ENCODE results near the gene RER1.

The RER1 gene

DNA sequence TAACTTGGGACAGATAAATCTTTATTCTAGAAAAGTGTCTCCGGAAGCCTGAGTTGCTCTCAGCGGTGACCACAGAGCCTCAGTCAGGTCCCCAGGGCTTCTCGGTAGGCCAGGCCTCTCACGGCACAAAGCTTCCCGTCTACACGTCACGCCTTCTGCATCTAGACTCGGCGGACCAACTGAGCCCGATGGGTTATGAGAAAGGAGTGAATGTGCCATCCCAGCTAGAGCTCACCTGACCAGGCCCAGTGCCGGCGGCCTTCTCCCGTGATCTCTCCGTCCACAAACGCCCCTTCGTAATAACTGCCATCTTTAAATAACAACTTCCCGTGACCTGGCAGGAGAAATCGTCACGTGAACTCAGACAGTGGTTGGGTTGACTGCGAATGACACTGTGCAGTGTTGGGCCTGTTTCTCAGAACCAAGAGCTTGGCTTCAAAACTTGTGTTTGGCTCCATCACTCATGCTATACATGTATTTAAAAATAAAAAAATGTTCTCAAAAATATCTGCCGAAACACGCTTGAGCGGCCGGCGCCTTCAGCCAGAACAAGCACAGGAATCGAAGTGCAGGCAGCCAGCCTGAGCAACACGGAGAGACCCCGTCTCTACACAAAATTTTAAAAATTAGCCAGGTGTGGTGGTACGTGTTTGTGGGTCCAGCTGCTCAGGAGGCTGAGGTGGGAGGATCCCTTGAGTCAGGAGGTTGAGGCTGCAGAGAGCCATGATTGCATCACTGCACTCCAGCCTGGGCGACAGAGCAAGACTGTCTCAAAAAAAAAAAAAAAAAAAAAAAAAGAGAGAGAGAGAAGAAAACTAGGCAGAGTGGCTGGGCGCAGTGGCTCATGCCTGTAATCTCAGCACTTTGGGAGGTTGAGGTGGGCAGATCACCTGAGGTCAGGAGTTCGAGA lies 3.4 kb upstream of the RER1 start:
- TF ChIP-seq, protein P1, sequence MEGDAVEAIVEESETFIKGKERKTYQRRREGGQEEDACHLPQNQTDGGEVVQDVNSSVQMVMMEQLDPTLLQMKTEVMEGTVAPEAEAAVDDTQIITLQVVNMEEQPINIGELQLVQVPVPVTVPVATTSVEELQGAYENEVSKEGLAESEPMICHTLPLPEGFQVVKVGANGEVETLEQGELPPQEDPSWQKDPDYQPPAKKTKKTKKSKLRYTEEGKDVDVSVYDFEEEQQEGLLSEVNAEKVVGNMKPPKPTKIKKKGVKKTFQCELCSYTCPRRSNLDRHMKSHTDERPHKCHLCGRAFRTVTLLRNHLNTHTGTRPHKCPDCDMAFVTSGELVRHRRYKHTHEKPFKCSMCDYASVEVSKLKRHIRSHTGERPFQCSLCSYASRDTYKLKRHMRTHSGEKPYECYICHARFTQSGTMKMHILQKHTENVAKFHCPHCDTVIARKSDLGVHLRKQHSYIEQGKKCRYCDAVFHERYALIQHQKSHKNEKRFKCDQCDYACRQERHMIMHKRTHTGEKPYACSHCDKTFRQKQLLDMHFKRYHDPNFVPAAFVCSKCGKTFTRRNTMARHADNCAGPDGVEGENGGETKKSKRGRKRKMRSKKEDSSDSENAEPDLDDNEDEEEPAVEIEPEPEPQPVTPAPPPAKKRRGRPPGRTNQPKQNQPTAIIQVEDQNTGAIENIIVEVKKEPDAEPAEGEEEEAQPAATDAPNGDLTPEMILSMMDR (conservative IDR thresholded peaks at IDR 0.05; ENCODE audit: low read depth, low read length) = no peak

DNA sequence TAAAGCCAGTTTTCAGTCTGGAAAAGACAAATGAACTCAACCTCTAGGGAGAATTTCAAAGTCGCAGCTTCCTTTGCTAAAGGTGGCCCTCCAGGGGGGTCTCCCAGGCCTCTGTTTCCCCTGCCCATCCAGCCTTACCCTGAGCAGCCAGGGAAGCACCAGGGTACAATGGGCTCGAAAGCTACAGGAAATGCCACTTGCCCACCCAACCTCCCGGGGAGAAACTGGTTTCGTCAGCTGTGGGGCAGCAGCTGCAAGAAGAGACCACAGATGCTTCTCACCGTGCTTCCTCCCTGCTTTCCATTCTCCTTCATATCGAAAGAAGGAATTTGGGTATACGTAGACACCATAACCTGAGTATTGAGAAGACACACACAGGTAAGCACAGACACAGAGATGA lies 2.0 kb upstream of the RER1 start:
- DNase-seq (ENCODE audit: low read depth) = no peak
- TF ChIP-seq, protein P1 (conservative IDR thresholded peaks at IDR 0.05; ENCODE audit: low read depth, low read length) = no peak
- H3K4me3 ChIP-seq (ENCODE audit: low read depth, low read length) = no peak overlapping the region

More for the DNA sequence above, 3.4 kb upstream of the RER1 start:
- no peak overlapping the region for H3K4me3 ChIP-seq (ENCODE audit: low read depth, low read length)
- no peak for DNase-seq (ENCODE audit: low read depth)

DNA sequence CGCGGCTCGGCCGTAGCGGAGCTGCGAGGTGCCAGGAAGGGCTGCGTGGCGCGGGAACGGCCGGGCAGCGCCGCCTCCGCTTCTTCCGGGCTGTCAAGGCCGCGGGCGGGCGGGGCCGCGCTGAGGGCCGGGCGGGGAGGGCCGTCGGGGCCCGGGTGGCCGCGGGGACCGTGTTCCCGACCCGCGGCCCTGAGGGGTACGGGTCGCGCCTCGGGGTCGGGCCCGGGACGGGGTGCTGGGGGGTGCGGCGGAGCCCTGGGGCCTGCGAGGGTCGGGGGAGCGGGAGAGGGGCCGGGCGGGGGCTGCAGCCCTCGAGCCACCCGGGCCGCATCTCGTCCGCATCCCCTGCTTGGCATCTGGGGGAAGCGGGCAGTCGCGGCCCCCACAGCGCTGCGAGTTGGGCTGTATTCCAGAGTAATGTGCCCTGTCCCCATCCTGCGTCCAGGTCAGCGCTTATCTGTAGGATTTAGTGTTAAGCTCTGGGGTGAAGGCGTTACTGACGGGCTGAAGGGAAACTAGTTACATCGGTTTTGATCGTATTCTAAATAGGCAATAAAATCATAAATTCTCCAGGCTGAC lies 379 bp downstream of the RER1 start:
- DNase-seq (ENCODE audit: low read depth) = peak; percentile 19
- TF ChIP-seq, protein P1 (conservative IDR thresholded peaks at IDR 0.05; ENCODE audit: low read depth, low read length) = no peak

DNA sequence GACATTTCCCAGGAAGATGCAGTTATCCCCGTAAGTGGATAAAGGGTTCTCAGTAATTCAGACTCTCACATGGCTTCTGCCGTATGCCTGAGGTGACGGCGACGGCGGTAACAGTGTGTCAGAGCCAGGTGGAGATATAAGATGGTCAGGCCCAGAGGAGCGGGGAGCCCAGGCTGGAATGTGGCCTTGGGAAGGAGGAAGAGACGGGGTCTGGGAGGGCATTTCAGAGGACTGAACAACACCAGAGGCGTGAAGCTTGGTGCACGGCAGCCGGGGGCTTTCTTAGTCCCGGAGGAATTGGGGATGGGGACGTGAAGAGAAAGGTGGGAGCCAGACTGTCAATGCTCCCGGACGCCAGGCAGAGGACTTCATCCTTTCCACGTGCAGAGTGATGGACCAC lies 1.0 kb downstream of the RER1 start:
- TF ChIP-seq, protein P1 (conservative IDR thresholded peaks at IDR 0.05; ENCODE audit: low read depth, low read length) = no peak
- H3K4me3 ChIP-seq (ENCODE audit: low read depth, low read length) = peak overlapping the region; percentile 80
- DNase-seq (ENCODE audit: low read depth) = no peak

More for the DNA sequence above, 379 bp downstream of the RER1 start:
- peak overlapping the region; percentile 80 for H3K4me3 ChIP-seq (ENCODE audit: low read depth, low read length)

DNA sequence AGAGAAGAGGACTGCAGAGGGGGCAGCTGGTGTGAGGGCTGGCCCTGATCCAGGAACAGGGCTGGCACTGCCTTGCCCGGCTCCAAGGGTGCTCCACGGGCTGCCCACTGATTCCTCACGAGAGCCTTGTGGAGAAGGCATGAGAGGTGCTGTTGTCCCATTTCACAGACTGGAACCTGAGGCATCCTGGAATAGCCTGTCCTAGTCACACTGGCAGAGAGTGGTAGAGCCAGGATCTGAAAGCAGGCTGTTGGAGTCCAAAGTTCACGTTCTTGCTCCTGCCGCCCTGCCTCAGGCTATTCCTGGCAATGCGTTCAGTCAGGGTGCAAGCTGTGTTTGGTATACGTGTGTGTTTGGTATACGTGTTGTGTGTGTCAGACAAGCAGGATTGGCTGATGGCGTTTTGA lies 1.8 kb downstream of the RER1 start:
- peak overlapping the region; percentile 2 for H3K4me3 ChIP-seq (ENCODE audit: low read depth, low read length)
- no peak for DNase-seq (ENCODE audit: low read depth)
- TF ChIP-seq, protein P1 (conservative IDR thresholded peaks at IDR 0.05; ENCODE audit: low read depth, low read length) = no peak

DNA sequence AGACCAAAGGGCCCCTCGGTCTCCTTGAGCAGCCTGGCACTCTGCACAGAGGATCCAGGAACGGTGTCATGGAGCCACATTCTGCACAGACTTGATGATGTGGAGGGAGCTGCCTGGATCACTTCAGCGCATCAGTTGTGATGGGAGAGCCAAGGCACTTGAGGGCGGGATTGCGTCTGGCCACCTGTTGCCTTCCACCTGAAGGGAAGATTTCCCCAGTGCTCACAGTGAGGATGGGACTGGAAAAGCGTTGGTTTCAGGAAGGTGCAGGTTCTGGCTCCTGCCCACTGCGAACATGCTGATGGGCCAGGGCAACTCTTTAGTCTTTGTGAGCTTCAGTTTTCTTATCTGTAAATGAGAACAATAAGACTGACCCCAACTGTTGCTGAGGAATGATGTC lies 2.6 kb downstream of the RER1 start:
- TF ChIP-seq, protein P1 (conservative IDR thresholded peaks at IDR 0.05; ENCODE audit: low read depth, low read length) = no peak
- H3K4me3 ChIP-seq (ENCODE audit: low read depth, low read length) = no peak overlapping the region
- DNase-seq (ENCODE audit: low read depth) = no peak
